Liver (tissue), 3 donors: ENCODE data around the gene FOXO1.
A peak's percentile ranks its signal among the peaks of the same experiment; 100 is the strongest.

Experiments used
- EGR1 ChIP-seq, 2 donors: IDR thresholded peaks; 2 replicates each; pipeline ENCODE4 v1.6.1; 2016 to 2018; ENCODE audit warnings: antibody characterized with exemption in 2 of 2, low read depth in 2 of 2
- FOXA1 ChIP-seq: IDR thresholded peaks from 2 replicates; pipeline ENCODE4 v1.6.1; 2016; ENCODE audit warnings: antibody characterized with exemption
- GABPA ChIP-seq, 2 donors: IDR thresholded peaks in 1 of 2; conservative IDR thresholded peaks in 1 of 2; 2 replicates each; pipeline ENCODE4 v1.6.1; 2016; ENCODE audit warnings: antibody characterized with exemption in 2 of 2, mild to moderate bottlenecking in 1 of 2, moderate library complexity in 1 of 2
- JUND ChIP-seq, 2 donors: IDR thresholded peaks; 2 replicates each; pipeline ENCODE4 v1.6.1; 2016; ENCODE audit warnings: antibody characterized with exemption in 2 of 2
- RAD21 ChIP-seq, 2 donors: IDR thresholded peaks; 2 replicates each; pipeline ENCODE4 v1.6.1; 2016; ENCODE audit warnings: antibody characterized with exemption in 2 of 2, mild to moderate bottlenecking in 2 of 2
- RXRA ChIP-seq, 2 donors: IDR thresholded peaks; 2 replicates each; pipeline ENCODE4 v1.6.1; 2017 to 2018; ENCODE audit warnings: antibody characterized with exemption in 2 of 2, mild to moderate bottlenecking in 1 of 2
- SP1 ChIP-seq: IDR thresholded peaks from 2 replicates; pipeline ENCODE4 v1.6.1; 2018; ENCODE audit warnings: antibody characterized with exemption, mild to moderate bottlenecking
- TAF1 ChIP-seq: conservative IDR thresholded peaks from 2 replicates; pipeline ENCODE4 v1.6.1; 2016; ENCODE audit warnings: antibody characterized with exemption, mild to moderate bottlenecking
- YY1 ChIP-seq: IDR thresholded peaks from 2 replicates; pipeline ENCODE4 v1.6.1; 2016; ENCODE audit warnings: antibody characterized with exemption, mild to moderate bottlenecking
- TF ChIP-seq, protein P1 (sequence below): IDR thresholded peaks from 2 replicates; pipeline ENCODE4 v1.6.1; 2016; ENCODE audit warnings: antibody characterized with exemption
- TF ChIP-seq, protein P2 (sequence below): IDR thresholded peaks from 2 replicates; pipeline ENCODE4 v1.6.1; 2016; ENCODE audit warnings: antibody characterized with exemption
- TF ChIP-seq, protein P3 (sequence below): IDR thresholded peaks from 2 replicates; pipeline ENCODE4 v1.6.1; 2016; ENCODE audit warnings: antibody characterized with exemption, mild to moderate bottlenecking
- TF ChIP-seq, protein P4 (sequence below): fragments of 150-350 bp; IDR thresholded peaks from 2 replicates; pipeline ENCODE4 v1.5.1; 2017; ENCODE audit warnings: improper control_type of control experiment, low read depth, low read length; ENCODE audit not compliant: missing input control
- TF ChIP-seq, protein P5 (sequence below): IDR thresholded peaks from 2 replicates; pipeline ENCODE4 v1.6.1; 2016; ENCODE audit warnings: antibody characterized with exemption
- donor health status: healthy.
- donor health status: healthy.

DNA sequence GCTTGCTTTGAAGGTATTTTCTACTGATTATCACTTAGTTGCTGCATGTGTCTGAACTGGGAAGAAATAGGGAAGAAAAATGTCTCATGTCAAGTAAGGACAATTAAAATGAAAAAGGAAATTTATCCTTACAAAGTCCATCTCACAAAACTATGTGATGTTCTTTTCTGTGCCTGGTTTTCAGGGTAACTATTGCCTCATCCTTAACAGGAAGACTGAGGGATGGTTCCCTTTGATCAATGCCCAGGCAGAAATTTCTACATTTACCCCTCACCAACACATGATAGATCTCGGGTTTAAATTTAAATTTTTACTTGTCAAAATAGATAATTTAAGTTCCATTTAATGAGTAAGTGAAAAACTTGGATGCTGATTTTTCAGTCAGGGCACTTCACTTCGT lies 3.9 kb upstream of the FOXO1 start:
- TF ChIP-seq, protein P1, sequence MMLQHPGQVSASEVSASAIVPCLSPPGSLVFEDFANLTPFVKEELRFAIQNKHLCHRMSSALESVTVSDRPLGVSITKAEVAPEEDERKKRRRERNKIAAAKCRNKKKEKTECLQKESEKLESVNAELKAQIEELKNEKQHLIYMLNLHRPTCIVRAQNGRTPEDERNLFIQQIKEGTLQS = peak; percentile 65
- TF ChIP-seq GABPA (IDR thresholded peaks at IDR 0.05 in 1 of 2, conservative IDR thresholded peaks at IDR 0.05 in 1 of 2) (peak in 1 of 2 donors; percentile 13), EGR1 (IDR thresholded peaks at IDR 0.05; ENCODE audit: low read depth in 2 of 2) (no peak), YY1 (no peak), JUND (IDR thresholded peaks at IDR 0.05) (no peak), SP1 (peak; percentile 35), RAD21 (IDR thresholded peaks at IDR 0.05) (peak; percentile 23 to 54), TAF1 (no peak), RXRA (IDR thresholded peaks at IDR 0.05) (peak; percentile 18 to 48), FOXA1 (no peak)
- TF ChIP-seq, protein P2, sequence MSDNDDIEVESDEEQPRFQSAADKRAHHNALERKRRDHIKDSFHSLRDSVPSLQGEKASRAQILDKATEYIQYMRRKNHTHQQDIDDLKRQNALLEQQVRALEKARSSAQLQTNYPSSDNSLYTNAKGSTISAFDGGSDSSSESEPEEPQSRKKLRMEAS = no peak
- TF ChIP-seq, protein P3, sequence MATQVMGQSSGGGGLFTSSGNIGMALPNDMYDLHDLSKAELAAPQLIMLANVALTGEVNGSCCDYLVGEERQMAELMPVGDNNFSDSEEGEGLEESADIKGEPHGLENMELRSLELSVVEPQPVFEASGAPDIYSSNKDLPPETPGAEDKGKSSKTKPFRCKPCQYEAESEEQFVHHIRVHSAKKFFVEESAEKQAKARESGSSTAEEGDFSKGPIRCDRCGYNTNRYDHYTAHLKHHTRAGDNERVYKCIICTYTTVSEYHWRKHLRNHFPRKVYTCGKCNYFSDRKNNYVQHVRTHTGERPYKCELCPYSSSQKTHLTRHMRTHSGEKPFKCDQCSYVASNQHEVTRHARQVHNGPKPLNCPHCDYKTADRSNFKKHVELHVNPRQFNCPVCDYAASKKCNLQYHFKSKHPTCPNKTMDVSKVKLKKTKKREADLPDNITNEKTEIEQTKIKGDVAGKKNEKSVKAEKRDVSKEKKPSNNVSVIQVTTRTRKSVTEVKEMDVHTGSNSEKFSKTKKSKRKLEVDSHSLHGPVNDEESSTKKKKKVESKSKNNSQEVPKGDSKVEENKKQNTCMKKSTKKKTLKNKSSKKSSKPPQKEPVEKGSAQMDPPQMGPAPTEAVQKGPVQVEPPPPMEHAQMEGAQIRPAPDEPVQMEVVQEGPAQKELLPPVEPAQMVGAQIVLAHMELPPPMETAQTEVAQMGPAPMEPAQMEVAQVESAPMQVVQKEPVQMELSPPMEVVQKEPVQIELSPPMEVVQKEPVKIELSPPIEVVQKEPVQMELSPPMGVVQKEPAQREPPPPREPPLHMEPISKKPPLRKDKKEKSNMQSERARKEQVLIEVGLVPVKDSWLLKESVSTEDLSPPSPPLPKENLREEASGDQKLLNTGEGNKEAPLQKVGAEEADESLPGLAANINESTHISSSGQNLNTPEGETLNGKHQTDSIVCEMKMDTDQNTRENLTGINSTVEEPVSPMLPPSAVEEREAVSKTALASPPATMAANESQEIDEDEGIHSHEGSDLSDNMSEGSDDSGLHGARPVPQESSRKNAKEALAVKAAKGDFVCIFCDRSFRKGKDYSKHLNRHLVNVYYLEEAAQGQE = no peak
- TF ChIP-seq, protein P4, sequence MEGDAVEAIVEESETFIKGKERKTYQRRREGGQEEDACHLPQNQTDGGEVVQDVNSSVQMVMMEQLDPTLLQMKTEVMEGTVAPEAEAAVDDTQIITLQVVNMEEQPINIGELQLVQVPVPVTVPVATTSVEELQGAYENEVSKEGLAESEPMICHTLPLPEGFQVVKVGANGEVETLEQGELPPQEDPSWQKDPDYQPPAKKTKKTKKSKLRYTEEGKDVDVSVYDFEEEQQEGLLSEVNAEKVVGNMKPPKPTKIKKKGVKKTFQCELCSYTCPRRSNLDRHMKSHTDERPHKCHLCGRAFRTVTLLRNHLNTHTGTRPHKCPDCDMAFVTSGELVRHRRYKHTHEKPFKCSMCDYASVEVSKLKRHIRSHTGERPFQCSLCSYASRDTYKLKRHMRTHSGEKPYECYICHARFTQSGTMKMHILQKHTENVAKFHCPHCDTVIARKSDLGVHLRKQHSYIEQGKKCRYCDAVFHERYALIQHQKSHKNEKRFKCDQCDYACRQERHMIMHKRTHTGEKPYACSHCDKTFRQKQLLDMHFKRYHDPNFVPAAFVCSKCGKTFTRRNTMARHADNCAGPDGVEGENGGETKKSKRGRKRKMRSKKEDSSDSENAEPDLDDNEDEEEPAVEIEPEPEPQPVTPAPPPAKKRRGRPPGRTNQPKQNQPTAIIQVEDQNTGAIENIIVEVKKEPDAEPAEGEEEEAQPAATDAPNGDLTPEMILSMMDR = no peak
- TF ChIP-seq, protein P5, sequence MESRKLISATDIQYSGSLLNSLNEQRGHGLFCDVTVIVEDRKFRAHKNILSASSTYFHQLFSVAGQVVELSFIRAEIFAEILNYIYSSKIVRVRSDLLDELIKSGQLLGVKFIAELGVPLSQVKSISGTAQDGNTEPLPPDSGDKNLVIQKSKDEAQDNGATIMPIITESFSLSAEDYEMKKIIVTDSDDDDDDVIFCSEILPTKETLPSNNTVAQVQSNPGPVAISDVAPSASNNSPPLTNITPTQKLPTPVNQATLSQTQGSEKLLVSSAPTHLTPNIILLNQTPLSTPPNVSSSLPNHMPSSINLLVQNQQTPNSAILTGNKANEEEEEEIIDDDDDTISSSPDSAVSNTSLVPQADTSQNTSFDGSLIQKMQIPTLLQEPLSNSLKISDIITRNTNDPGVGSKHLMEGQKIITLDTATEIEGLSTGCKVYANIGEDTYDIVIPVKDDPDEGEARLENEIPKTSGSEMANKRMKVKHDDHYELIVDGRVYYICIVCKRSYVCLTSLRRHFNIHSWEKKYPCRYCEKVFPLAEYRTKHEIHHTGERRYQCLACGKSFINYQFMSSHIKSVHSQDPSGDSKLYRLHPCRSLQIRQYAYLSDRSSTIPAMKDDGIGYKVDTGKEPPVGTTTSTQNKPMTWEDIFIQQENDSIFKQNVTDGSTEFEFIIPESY = no peak
